ENCODE measurements around the gene PLEK.

The PLEK gene

GRCh38 chr2:68414876-68415275 is 49.8 kb downstream of the PLEK start:
- no peak for DNase-seq (ENCODE audit: low read depth, low spot score)

GRCh38 chr2:68415521-68415920 is 50.4 kb downstream of the PLEK start:
- DNase-seq (ENCODE audit: low read depth, low spot score): no peak

- no peak for DNase-seq (ENCODE audit: low read depth, low spot score)
Measured at GRCh38 chr2:68416081-68416675, 51.1 kb downstream of the PLEK start.

GRCh38 chr2:68417926-68418325 is 52.8 kb downstream of the PLEK start:
- no peak for DNase-seq (ENCODE audit: low read depth, low spot score)

GRCh38 chr2:68418419-68418818 is 53.3 kb downstream of the PLEK start:
- no peak for DNase-seq (ENCODE audit: low read depth, low spot score)

- DNase-seq (ENCODE audit: low read depth, low spot score): no peak
Measured at GRCh38 chr2:68418855-68419254, 53.8 kb downstream of the PLEK start.

- DNase-seq (ENCODE audit: low read depth, low spot score): no peak
Measured at GRCh38 chr2:68420254-68420910, 55.3 kb downstream of the PLEK start.

GRCh38 chr2:68423966-68424650 is 59.0 kb downstream of the PLEK start:
- DNase-seq (ENCODE audit: low read depth, low spot score): no peak

- DNase-seq (ENCODE audit: low read depth, low spot score): no peak
Measured at GRCh38 chr2:68425503-68425902, 60.4 kb downstream of the PLEK start.

GRCh38 chr2:68426446-68426845 is 61.4 kb downstream of the PLEK start:
- DNase-seq (ENCODE audit: low read depth, low spot score): no peak

GRCh38 chr2:68426848-68427579 is 61.9 kb downstream of the PLEK start:
- DNase-seq (ENCODE audit: low read depth, low spot score): no peak

- no peak for DNase-seq (ENCODE audit: low read depth, low spot score)
Measured at GRCh38 chr2:68428126-68428525, 63.0 kb downstream of the PLEK start.

GRCh38 chr2:68428746-68429145 is 63.7 kb downstream of the PLEK start:
- no peak for DNase-seq (ENCODE audit: low read depth, low spot score)

- no peak for DNase-seq (ENCODE audit: low read depth, low spot score)
Measured at GRCh38 chr2:68429311-68429826, 64.3 kb downstream of the PLEK start.

GRCh38 chr2:68431316-68431972 is 66.4 kb downstream of the PLEK start:
- DNase-seq (ENCODE audit: low read depth, low spot score): no peak

- no peak for DNase-seq (ENCODE audit: low read depth, low spot score)
Measured at GRCh38 chr2:68432696-68433658, 67.9 kb downstream of the PLEK start.

GRCh38 chr2:68434981-68435380 is 69.9 kb downstream of the PLEK start:
- DNase-seq (ENCODE audit: low read depth, low spot score): no peak

- DNase-seq (ENCODE audit: low read depth, low spot score): no peak
Measured at GRCh38 chr2:68435615-68436014, 70.5 kb downstream of the PLEK start.

- no peak for DNase-seq (ENCODE audit: low read depth, low spot score)
Measured at GRCh38 chr2:68436270-68436669, 71.2 kb downstream of the PLEK start.
